HG02852 (cell line): ENCODE results near the gene EPB41L5.
"Not testable (repeated sequence)": the region's sequence is repeated elsewhere in the genome, so short reads cannot be mapped to it uniquely, and the experiment has no call there.

Experiments
- ATAC-seq: cut with Tn5 transposase; IDR thresholded peaks from one replicate; pipeline ENCODE4 v1.9.1; 2021; ENCODE audit warnings: mild to moderate bottlenecking, moderate library complexity; ENCODE audit not compliant: unreplicated experiment

The EPB41L5 gene

DNA sequence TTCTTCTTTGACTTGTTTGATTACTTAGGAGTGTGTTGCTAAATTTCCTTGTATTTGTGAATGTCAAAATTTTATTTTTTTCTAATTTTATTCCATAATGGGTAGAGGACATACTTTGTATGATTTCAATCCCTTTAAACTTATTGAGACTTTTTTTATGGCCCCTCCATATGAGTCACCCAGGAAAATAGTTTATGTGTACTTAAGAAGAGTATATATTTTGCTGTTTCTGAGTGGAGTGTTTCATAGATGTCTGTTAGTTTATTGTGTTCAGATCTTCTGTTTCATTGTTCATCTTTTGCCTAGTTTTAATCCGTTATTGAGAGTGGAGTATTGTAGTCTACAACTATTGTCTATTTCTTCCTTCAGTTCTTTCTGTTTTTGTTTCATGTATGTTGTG is 81.9 kb downstream of the EPB41L5 start:
- no peak for ATAC-seq

DNA sequence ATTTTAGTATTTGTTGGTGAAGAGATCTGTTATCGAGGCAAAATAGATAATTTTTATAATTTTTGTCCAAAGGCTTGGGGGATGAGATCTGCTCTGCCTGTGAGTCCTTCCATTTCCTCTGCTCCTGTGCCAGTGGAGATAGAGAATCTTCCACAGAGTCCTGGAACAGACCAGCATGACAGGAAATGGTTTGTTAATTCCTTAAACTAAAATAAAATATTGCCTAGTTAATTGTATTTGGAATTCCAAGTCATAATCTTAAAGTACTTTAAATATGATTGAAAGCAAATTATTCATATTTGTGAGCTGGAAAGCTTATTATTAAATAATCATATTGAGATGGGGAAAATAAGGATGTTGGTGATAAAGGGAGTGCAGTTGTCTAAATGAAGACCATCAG is 87.8 kb downstream of the EPB41L5 start:
- ATAC-seq, result no peak

DNA sequence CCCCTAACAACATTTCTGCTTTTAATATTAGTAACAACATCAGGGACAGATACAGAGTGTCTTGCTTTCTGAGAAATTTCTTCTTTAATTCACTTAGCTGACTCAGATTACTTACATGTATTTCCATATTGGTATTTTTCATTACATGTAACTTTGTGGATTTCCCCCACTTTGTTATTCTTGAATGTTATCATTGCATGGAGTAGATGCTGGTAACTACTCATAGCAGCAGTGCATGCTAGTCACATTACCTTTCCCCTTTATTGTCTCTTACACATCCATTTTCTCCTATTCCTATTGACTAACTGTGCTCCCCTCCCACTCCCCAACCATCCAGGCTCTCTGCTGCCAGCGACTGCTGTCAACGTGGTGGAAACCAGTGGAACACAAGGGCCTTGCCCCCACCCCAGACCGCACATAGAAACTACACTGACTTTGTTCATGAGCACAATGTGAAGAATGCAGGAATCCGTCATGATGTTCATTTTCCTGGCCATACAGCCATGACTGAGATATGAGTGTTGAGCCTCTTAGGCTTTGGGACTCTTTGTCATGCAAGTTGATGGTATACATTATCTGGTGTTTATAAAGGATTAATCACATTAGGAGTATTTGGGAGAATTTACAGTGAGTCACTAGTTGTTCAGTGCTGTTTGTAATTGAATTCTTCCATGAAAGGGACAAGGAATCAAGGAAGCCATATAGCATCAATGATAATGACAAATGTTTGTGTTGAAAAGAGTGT is 91.0 kb downstream of the EPB41L5 start:
- ATAC-seq, result no peak

- no peak for ATAC-seq
Observed at GRCh38 chr2:120104772-120105171, 91.9 kb downstream of the EPB41L5 start.

- peak; percentile 83 for ATAC-seq
Observed at GRCh38 chr2:120105360-120105759, 92.5 kb downstream of the EPB41L5 start.

DNA sequence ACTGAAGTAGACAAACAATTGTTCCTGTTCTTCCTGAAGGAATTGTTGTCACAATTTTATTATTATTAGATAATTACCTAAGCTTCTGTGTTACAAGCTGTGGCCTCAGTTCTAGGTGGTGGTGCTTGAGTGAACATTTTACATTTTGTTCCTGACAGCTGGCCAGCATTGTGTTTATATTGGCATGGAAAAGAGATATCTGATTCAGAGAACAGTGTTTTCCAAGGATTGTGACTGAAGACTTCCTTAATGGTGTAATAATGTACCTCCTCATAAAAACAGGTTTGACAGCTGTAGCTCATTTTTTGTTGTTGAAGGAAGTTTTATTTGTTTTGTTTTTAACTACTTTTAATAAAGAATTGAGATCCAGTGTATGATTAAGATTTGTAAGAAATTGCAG is 95.2 kb downstream of the EPB41L5 start:
- no peak for ATAC-seq

- no peak for ATAC-seq
Observed at GRCh38 chr2:120108749-120109148, 95.9 kb downstream of the EPB41L5 start.

DNA sequence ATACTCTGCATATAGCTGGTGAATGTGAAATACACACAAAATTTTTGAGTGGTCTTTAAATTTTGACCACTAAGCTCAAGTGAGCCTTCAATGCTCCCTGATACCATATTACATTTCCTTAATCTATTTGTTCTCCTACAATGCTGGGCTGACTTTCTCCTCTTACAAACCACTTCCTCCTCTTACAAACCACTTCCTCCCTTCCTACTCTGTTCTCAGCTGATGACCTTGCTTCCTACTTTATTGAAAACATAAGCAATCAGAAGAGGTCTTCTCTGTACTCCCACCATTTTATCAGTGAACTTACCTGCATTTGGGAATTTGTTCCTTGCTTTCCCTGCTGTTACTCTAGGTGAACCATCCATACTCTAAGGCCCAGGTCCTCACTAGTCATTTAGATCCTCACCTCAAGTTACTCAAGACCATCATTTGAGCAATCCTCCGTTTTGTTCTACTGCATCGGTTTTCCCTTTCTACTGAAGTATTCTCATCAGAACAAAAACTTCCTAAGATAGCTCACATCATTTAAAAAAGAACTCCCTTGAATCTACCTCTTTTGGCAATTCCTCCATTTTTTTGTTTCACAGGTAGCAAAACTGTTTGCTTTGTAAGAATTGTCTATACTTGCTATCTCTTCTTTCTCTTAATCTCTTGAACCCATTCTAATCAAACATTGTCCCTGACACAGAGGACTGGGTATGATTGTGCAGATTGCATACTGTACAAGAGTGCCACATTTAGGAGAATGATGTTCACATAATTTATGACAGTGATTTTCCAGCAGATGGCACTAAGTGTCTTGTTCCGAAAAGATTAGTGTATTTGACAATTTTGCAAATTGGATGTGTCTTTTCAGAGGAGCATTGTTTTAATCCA is 96.5 kb downstream of the EPB41L5 start:
- ATAC-seq, result no peak

GRCh38 chr2:120110062-120110362 is 97.1 kb downstream of the EPB41L5 start:
- ATAC-seq, result no peak

GRCh38 chr2:120110507-120110906 is 97.6 kb downstream of the EPB41L5 start:
- ATAC-seq, result no peak

DNA sequence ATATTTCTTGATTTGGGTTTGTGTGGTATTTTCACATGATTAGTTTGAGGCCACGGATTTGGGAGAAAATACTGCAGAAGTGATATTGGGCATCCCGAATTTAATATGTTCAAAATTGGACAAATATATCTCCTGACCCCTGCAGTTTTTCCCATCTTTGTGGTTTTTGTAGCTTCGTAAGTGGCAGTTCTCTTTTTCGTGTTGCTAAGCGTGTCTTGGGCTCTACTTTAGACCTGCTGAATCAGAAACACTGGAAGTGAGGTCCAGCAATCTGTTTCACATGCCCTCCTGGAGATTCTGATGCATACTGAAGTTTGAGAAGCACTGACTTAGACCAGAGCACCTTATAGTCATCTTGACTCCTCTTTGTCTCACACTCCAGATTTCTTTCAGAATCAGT is 98.3 kb downstream of the EPB41L5 start:
- ATAC-seq, result no peak

GRCh38 chr2:120118018-120118417 is 105.1 kb downstream of the EPB41L5 start:
- no peak for ATAC-seq

DNA sequence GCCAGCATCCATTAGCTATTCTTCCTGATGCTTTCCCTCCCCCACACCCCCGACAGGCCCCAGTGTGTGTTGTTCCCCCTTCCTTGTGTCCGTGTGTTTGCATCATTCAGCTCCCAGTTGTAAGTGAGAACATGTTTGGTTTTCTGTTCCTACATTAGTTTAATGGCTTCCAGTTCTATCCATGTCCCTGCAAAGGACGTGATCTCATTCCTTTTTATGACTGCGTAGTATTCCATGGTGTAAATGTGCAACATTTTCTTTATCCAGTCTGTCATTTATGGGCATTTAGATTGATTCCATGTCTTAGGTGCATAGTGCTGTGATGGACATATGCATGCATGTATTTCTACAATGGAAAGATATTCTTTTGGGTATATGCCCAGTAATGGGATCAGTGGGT is 105.6 kb downstream of the EPB41L5 start:
- no peak for ATAC-seq

GRCh38 chr2:120121337-120121736 is 108.5 kb downstream of the EPB41L5 start:
- ATAC-seq, result not testable (repeated sequence)

DNA sequence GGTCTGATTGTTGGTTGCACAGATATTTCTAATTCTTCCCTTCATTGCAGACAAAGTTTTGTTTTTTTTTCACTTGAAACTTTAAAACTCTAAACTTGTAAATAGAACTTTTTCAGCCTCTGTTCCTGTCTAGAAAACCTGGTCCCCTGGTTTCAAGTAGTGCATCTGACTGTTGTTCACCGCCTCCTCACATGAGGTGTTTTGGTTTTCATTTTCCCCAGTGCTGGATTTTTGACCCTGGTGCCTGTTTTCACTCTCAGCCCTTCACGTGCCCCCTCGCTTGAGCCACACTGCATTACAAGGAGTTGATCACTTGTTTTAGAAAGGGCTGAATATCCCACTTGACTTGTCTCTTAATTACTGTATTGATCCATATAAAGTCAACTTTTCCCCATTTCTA is 110.2 kb downstream of the EPB41L5 start:
- no peak for ATAC-seq

GRCh38 chr2:120125195-120125594 is 112.3 kb downstream of the EPB41L5 start:
- no peak for ATAC-seq

- ATAC-seq, result no peak
Observed at GRCh38 chr2:120128216-120128615, 115.3 kb downstream of the EPB41L5 start.

GRCh38 chr2:120132190-120132589 is 119.3 kb downstream of the EPB41L5 start:
- ATAC-seq, result no peak

DNA sequence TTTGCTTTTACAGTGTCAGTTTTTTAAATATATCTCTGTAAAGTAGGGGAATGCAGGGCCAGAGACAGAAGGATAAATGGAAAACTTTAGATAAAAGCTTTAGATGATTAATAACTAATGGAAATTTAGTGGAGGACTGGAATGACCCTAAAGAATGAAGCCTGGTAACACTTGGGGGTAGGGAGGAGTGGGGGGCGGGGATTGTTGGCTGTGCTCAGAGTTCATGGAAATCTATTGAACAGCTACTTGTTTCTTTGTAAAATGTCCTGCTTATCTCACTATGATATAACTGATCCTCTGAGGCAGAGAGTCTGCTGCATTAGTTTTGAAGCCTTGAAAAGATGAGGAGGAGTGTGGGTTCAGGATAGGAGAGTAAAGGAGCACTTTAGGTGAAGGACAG is 119.8 kb downstream of the EPB41L5 start:
- ATAC-seq, result no peak

DNA sequence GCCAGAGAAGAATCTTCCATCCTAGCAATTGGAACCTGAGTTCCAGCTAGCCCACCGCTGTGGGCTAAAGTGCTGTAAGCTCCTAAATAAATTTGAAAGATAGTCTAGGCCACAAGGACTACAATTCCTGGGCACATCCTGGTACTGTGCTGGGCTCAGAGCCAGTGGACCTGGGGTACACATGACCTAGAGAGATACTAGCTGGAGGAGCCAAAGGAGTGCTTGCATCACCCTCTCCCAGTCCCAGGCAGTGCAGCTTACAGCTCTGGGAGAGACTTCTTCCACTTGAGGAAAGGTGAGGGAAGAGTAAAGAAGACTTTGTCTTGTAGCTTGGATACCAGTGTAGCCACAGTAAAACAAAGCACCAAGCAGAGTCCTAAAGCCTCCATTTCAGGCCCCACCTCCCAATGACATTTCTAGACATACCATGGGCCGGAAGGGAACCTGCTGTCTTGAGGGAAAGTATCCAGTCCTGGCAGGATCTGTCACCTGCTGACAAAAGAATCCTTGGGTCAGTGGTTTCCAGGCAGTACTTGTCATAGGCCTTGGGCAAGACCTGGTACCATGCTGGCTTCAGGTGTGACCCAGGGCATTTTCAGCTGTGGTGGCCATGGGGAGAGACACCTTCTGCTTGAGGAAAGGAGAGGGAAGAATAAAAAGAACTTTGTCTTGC is 120.8 kb downstream of the EPB41L5 start:
- ATAC-seq, result no peak

DNA sequence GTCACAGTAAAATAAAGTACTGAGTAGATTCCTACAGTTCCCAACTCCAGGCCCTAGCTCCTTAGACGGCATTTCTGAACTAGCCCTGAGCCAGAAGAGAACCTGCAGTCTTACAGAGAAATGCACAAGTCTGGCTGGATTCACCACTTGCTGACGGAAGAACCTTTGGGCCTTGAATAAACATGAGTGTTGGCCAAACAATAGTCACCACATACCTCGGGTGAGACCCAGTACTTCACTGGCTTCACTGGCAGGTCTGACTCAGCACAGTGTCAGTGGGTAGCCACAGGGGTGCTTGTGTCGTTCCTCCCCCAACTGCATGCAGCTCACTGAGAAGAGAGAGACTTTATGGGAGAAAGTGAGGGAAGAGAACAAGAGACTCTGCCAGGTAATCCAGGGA is 121.4 kb downstream of the EPB41L5 start:
- ATAC-seq, result no peak

- ATAC-seq, result not testable (repeated sequence)
Observed at GRCh38 chr2:120135013-120135412, 122.1 kb downstream of the EPB41L5 start.
